Uterus (tissue), 2 donors: ENCODE results near the gene NLK.

ENCODE experiments used
- POLR2A ChIP-seq, 2 donors: fragments of 450-650 bp; IDR thresholded peaks; one replicate each; pipeline ENCODE4 v1.6.1; 2016; ENCODE audit warnings: antibody characterized with exemption in 2 of 2, mild to moderate bottlenecking in 1 of 2, moderate library complexity in 1 of 2
- TF ChIP-seq, protein P1 (sequence below), 4 experiments: fragments of 200-600 bp in 2 of 4; fragments of 450-650 bp in 2 of 4; sonication (generic) in 2 of 4; IDR thresholded peaks; one replicate each; pipeline ENCODE4 v1.5.1; 2016 to 2019; ENCODE audit warnings: antibody characterized with exemption in 4 of 4, mild to moderate bottlenecking in 2 of 4, moderate library complexity in 1 of 4

DNA sequence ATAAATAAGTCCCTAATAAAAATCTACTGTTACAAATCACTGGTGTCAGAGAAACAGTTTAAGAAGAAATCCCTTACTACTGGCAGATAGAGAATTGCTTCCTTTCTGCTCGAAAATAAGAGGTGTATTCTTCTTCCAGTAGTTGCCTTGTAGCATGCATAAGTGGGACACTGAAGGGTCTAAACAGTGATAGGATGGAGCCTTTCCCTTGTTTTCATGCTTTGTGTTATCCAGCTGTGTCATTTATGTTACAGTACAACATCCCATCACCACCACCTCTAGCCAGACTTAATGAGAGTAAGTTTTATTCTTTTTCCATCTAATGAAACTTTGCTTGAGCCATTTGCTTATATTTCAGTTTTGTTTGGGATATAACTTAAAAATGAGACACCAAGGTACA is 54.3 kb downstream of the NLK start:
- TF ChIP-seq, protein P1, sequence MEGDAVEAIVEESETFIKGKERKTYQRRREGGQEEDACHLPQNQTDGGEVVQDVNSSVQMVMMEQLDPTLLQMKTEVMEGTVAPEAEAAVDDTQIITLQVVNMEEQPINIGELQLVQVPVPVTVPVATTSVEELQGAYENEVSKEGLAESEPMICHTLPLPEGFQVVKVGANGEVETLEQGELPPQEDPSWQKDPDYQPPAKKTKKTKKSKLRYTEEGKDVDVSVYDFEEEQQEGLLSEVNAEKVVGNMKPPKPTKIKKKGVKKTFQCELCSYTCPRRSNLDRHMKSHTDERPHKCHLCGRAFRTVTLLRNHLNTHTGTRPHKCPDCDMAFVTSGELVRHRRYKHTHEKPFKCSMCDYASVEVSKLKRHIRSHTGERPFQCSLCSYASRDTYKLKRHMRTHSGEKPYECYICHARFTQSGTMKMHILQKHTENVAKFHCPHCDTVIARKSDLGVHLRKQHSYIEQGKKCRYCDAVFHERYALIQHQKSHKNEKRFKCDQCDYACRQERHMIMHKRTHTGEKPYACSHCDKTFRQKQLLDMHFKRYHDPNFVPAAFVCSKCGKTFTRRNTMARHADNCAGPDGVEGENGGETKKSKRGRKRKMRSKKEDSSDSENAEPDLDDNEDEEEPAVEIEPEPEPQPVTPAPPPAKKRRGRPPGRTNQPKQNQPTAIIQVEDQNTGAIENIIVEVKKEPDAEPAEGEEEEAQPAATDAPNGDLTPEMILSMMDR (IDR thresholded peaks at IDR 0.05): no peak
- no peak for TF ChIP-seq POLR2A (IDR thresholded peaks at IDR 0.05)
